Memory B cell (primary cell): ENCODE results near the gene MN1.

ENCODE experiments used
- ATAC-seq: fragments of 150-1000 bp; cut with Tn5 transposase; 2 replicates; pipeline ENCODE4 v1.10.0; 2021; ENCODE audit warnings: low read depth, mild to moderate bottlenecking, moderate library complexity
- DNase-seq, 2 donors: peaks; one replicate each; pipeline ENCODE4 v3.0.0; 2022; ENCODE audit warnings: low spot score in 2 of 2
- H3K27ac Mint-ChIP-seq: one replicate; pipeline ENCODE4 v1.8.0; 2022; ENCODE audit warnings: mild to moderate bottlenecking, moderate library complexity, mixed read lengths
- H3K27me3 Mint-ChIP-seq: one replicate; pipeline ENCODE4 v1.8.0; 2022; ENCODE audit warnings: mixed read lengths
- H3K36me3 Mint-ChIP-seq: one replicate; pipeline ENCODE4 v1.8.0; 2022; ENCODE audit warnings: mild to moderate bottlenecking, mixed read lengths
- H3K4me1 Mint-ChIP-seq: one replicate; pipeline ENCODE4 v1.8.0; 2022; ENCODE audit warnings: mixed read lengths
- H3K4me3 Mint-ChIP-seq: one replicate; pipeline ENCODE4 v1.8.0; 2022; ENCODE audit warnings: mild to moderate bottlenecking, moderate library complexity, mixed read lengths
- H3K9me3 Mint-ChIP-seq: one replicate; pipeline ENCODE4 v1.8.0; 2022; ENCODE audit warnings: mixed read lengths

The MN1 gene

GRCh38 chr22:27836181-27836580 is 34.6 kb upstream of the MN1 start:
- Mint-ChIP-seq H3K4me3 (no peak overlapping the region), H3K36me3 (peaks cover 15% of the 10 kb centered on the region), H3K9me3 (peaks cover 6% of the 10 kb centered on the region), H3K27ac (no peak overlapping the region), H3K4me1 (no peaks in the 10 kb centered on the region), H3K27me3 (no peaks in the 10 kb centered on the region)
- DNase-seq, result no peak
- ATAC-seq, result no peak

DNA sequence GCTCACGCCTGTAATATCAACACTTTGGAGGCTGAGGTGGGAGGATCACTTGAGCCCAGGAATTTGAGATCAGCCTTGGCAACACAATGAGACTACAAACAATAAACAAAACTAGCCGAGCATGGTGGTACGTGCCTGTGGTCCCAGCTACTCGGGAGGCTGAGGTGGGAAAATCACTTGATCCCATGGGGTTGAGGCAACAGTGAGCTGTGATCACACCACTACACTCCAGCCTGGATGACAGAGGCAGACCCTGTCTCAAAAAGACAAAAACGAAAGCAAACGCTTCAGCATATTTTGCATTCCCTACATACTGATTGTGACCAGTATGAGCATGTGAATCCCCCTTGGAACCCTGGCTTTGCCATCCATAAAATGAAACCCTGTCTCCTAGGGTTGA is 33.9 kb upstream of the MN1 start:
- H3K4me1 Mint-ChIP-seq, result no peaks in the 10 kb centered on the region
- H3K4me3 Mint-ChIP-seq, result no peak overlapping the region
- H3K27me3 Mint-ChIP-seq, result no peaks in the 10 kb centered on the region
- ATAC-seq (no peak), DNase-seq (no peak)
- H3K27ac Mint-ChIP-seq, result no peak overlapping the region
- H3K9me3 Mint-ChIP-seq, result peaks cover 6% of the 10 kb centered on the region
- peaks cover 15% of the 10 kb centered on the region for H3K36me3 Mint-ChIP-seq

- H3K9me3 Mint-ChIP-seq, result peaks cover 6% of the 10 kb centered on the region
- H3K27me3 Mint-ChIP-seq, result no peaks in the 10 kb centered on the region
- no peak overlapping the region for H3K27ac Mint-ChIP-seq
- DNase-seq, result no peak
- no peak for ATAC-seq
- peaks cover 11% of the 10 kb centered on the region for H3K36me3 Mint-ChIP-seq
- H3K4me1 Mint-ChIP-seq, result no peaks in the 10 kb centered on the region
- no peak overlapping the region for H3K4me3 Mint-ChIP-seq
These were observed 33.0 kb upstream of the MN1 start for GRCh38 chr22:27834364-27835185.

DNA sequence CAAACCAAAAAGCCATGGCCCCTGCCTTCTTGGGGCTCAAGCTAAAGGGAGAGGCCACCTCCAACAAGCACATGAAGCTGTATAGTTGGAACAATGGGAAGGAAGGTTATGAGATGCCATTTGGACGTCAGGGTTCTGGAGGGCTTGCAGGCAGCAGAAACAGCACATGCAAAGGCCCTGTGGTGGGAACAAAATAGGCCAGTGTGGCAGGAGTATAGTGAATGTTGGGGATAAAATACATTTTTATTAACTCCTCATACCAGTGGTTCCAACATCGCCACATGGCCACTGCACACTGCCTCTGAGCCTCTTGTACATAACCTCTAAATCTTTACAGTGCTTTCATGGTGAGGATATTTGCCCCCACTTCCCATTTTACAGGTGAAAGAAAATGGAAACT is 32.2 kb upstream of the MN1 start:
- Mint-ChIP-seq H3K4me3 (no peak overlapping the region), H3K36me3 (peaks cover 9% of the 10 kb centered on the region), H3K4me1 (no peaks in the 10 kb centered on the region), H3K27ac (no peak overlapping the region), H3K9me3 (peaks cover 6% of the 10 kb centered on the region), H3K27me3 (no peaks in the 10 kb centered on the region)
- DNase-seq (no peak), ATAC-seq (no peak)

GRCh38 chr22:27832606-27833005 is 31.1 kb upstream of the MN1 start:
- no peaks in the 10 kb centered on the region for H3K27me3 Mint-ChIP-seq
- no peak overlapping the region for H3K27ac Mint-ChIP-seq

GRCh38 chr22:27829620-27830019 is 28.1 kb upstream of the MN1 start:
- H3K27me3 Mint-ChIP-seq, result no peaks in the 10 kb centered on the region
- no peak for DNase-seq
- no peak overlapping the region for H3K4me3 Mint-ChIP-seq
- no peak overlapping the region for H3K27ac Mint-ChIP-seq
- H3K36me3 Mint-ChIP-seq, result peaks cover 5% of the 10 kb centered on the region
- no peak for ATAC-seq
- H3K4me1 Mint-ChIP-seq, result no peaks in the 10 kb centered on the region
- no peaks in the 10 kb centered on the region for H3K9me3 Mint-ChIP-seq

More at GRCh38 chr22:27832606-27833005, 31.1 kb upstream of the MN1 start:
- H3K36me3 Mint-ChIP-seq, result peaks cover 6% of the 10 kb centered on the region
- peaks cover 5% of the 10 kb centered on the region for H3K9me3 Mint-ChIP-seq
- DNase-seq (no peak), ATAC-seq (no peak)
- no peak overlapping the region for H3K4me3 Mint-ChIP-seq
- H3K4me1 Mint-ChIP-seq, result no peaks in the 10 kb centered on the region

DNA sequence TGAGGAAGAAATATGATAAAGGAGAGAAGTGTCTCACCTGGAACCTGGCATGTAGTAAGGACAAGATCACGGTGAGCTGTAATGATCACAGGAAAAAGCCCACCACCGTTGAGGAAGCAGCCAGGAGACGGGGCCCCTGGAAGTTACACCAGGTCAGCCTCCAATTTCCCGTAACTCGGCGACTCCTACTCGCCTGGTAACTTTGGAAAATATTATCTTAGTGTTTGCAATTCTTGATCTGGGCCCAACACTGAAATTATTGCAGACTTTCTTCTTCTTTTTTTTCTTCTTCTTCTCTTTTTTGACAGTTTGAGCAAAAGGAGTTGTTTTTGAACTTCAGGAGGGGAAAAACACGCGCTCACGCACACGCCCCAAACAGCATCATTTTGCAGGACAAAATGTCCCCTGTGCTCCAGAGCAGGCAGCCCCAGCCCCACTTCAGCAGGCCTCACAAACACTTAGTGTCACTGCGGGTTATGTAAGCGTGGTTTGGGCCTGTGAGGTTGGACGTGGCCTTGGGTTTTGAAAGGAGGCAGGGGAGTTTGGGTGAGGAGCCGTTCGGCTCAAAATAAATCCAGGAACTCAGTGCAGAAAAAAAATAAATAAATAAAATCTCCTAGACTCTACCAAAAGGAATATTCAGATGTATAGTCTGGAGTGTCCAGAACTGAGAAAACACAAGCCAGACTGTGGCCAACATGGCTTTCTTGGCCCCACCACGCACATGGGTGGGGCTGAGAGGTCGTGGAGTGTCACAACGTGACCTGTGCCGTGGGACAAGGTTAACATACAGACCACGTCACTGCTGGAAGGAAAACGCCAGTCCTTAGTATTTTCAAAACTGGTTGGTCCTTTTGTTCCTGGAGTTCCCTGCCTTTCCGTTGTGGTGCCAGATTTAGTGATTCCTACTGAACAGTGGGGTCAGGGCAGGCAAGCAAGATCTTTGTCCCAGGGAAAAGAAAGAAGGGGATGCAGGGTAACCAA is 26.3 kb upstream of the MN1 start:
- no peak for DNase-seq
- no peak overlapping the region for H3K4me3 Mint-ChIP-seq
- peaks cover 5% of the 10 kb centered on the region for H3K36me3 Mint-ChIP-seq
- no peaks in the 10 kb centered on the region for H3K9me3 Mint-ChIP-seq
- H3K27ac Mint-ChIP-seq, result no peak overlapping the region
- no peak for ATAC-seq
- H3K4me1 Mint-ChIP-seq, result no peaks in the 10 kb centered on the region
- H3K27me3 Mint-ChIP-seq, result no peaks in the 10 kb centered on the region

DNA sequence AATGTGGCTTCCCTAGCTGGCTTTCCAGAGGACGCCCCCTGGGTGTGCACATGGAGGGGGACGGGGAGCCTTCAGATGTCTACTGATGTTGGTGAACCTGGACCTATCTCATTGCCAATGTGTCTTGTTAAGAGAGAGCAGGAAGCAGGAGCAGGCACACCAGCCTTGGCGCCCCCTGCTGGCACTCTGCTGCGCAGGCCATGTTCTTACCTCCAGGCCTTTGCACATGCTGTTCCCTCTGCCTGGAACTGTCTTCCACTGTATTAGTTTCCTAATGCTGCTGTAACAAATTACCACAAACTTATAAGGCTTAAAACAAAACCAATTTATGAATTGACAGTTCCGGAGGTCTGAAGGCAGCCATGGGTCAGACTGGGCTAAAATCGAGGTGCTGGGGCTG is 23.6 kb upstream of the MN1 start:
- Mint-ChIP-seq H3K27me3 (no peaks in the 10 kb centered on the region), H3K4me1 (no peaks in the 10 kb centered on the region), H3K27ac (no peak overlapping the region), H3K4me3 (no peak overlapping the region), H3K9me3 (no peaks in the 10 kb centered on the region), H3K36me3 (peaks cover 5% of the 10 kb centered on the region)
- no peak for DNase-seq
- no peak for ATAC-seq

DNA sequence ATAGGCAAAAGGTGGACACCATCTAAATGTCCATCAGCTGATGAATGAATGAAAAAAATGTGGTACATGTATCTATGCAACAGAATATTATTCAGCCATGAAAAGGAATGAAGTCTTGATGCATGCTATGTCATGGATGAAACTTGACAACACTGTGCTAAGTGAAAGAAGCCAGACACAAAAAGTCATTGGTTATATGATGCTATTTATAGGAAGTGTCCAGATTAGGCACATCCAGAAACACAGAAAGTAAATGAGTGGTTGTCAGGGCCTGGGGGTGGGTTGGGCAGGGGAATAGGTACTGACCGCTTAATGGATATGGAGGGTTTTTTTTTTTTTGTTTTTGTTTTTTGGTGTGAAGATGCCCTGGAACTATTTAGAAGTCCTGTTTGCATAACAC is 21.7 kb upstream of the MN1 start:
- Mint-ChIP-seq H3K4me1 (no peaks in the 10 kb centered on the region), H3K36me3 (peaks cover 5% of the 10 kb centered on the region), H3K27ac (no peak overlapping the region), H3K4me3 (no peak overlapping the region), H3K9me3 (no peaks in the 10 kb centered on the region), H3K27me3 (no peaks in the 10 kb centered on the region)
- no peak for DNase-seq
- no peak for ATAC-seq

DNA sequence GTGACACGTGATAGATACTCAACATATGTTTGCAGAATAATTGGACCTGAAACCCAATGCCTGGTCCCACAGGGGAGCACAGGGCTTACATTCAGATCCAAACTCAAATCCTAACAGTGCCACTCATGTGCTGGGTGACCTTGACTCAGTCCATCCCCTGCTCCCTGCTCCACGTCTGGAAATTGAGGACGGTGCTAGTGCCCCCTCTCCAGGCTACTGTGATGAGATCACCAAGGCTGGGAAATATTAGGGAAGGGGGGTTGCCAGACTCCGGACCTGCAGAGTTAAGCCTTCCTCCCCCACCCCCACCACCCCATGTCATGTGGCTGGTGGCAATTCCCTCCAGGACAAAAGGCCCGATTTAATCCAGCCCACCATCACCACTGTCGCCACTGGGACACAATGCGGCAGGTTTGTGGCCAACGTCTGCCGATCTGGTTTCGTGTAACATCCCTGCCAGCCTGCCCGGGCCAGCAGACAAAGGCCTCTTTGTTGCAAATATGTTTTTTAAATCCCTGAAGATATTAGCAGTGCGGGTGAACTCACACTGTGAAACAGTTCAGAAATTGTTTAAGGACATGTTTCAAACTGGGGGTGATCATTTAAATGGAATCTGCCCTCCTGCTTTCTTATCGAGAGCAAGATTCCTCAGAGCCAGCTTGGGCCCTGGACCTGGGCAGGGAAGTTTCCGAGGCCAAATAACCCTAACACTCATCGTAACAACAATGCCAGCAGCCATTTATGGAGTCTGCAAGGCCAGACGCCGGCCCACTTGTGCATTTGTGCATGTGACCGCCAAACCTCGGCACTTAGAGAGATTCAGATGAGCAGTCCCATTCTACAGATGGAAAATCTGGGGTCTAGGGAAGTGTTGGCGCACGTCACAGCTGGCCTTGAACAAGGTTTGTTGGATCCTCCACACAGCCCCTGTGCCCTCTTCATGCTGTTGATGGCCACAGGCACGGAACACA is 19.6 kb upstream of the MN1 start:
- Mint-ChIP-seq H3K27ac (no peak overlapping the region), H3K4me3 (no peak overlapping the region), H3K9me3 (no peaks in the 10 kb centered on the region), H3K36me3 (peaks cover 5% of the 10 kb centered on the region), H3K4me1 (no peaks in the 10 kb centered on the region), H3K27me3 (peaks cover 4% of the 10 kb centered on the region)
- no peak for ATAC-seq
- DNase-seq, result no peak

DNA sequence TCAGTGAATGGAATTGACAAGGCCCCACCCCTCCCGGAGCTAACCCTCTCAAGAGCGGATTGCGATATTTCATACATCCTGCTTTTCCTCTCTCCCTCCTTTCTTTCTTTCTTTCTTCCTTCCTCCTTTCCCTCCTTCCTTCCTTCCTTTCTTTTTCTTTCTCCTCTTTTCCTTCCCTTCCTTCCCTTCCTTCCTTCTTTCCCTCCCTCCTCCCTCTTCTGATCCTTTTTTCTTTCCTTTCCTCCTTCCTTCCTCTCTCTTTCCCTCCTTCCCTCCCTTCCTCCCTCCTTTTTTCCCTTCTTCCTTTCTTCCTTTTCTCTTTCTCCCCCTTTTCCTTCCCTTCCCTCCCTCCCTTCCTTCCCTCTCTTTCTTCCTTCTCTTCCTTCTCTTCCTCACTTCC is 15.0 kb upstream of the MN1 start:
- H3K4me3 Mint-ChIP-seq, result no peak overlapping the region
- H3K36me3 Mint-ChIP-seq, result no peaks in the 10 kb centered on the region
- DNase-seq, result no peak
- no peaks in the 10 kb centered on the region for H3K9me3 Mint-ChIP-seq
- H3K27me3 Mint-ChIP-seq, result peaks cover 4% of the 10 kb centered on the region
- no peaks in the 10 kb centered on the region for H3K4me1 Mint-ChIP-seq
- no peak for ATAC-seq
- no peak overlapping the region for H3K27ac Mint-ChIP-seq

GRCh38 chr22:27815826-27816530 is 14.4 kb upstream of the MN1 start:
- Mint-ChIP-seq H3K4me1 (no peaks in the 10 kb centered on the region), H3K9me3 (no peaks in the 10 kb centered on the region), H3K27ac (no peak overlapping the region), H3K27me3 (peaks cover 5% of the 10 kb centered on the region), H3K4me3 (no peak overlapping the region), H3K36me3 (no peaks in the 10 kb centered on the region)
- no peak for ATAC-seq
- DNase-seq, result no peak

DNA sequence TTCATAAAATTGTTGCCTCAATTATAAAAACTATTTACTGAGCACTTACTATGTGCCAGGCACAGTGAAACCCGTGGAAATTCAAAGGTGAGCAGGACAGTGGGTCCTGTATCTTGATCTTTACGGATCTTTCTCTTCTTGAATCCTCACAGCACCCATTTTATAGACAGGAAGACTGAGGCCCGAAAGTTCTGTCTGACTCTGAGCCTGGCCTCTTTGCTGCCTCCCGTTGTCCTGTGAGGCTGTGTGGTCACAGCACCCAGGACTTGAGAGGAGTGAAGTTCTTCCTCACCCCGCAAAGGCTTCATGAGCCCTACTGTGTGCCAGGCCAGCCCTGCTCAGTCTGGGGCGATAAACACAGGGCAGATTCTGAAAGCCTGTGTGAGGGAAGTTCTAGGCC is 13.4 kb upstream of the MN1 start:
- Mint-ChIP-seq H3K9me3 (no peaks in the 10 kb centered on the region), H3K27me3 (peaks cover 5% of the 10 kb centered on the region), H3K4me1 (no peaks in the 10 kb centered on the region), H3K36me3 (no peaks in the 10 kb centered on the region), H3K4me3 (no peak overlapping the region), H3K27ac (no peak overlapping the region)
- ATAC-seq, result no peak
- no peak for DNase-seq
